SK-N-MC (cell line): ENCODE data around the gene FHAD1.

Experiments used
- EZH2 ChIP-seq: fragments of 200-600 bp; sonication (generic); IDR thresholded peaks from one replicate; pipeline ENCODE4 v1.6.1; 2017; ENCODE audit warnings: antibody characterized with exemption
- FOXP2 ChIP-seq: optimal IDR thresholded peaks from 2 replicates; pipeline ENCODE3; 2011; ENCODE audit warnings: mild to moderate bottlenecking, moderate library complexity; ENCODE audit not compliant: insufficient read depth; ENCODE audit errors: extremely low read length, control extremely low read depth
- POLR2AphosphoS5 ChIP-seq: IDR thresholded peaks from 2 replicates; pipeline ENCODE4 v1.6.1; 2012; ENCODE audit warnings: mild to moderate bottlenecking, low read depth, low read length, borderline replicate concordance

DNA sequence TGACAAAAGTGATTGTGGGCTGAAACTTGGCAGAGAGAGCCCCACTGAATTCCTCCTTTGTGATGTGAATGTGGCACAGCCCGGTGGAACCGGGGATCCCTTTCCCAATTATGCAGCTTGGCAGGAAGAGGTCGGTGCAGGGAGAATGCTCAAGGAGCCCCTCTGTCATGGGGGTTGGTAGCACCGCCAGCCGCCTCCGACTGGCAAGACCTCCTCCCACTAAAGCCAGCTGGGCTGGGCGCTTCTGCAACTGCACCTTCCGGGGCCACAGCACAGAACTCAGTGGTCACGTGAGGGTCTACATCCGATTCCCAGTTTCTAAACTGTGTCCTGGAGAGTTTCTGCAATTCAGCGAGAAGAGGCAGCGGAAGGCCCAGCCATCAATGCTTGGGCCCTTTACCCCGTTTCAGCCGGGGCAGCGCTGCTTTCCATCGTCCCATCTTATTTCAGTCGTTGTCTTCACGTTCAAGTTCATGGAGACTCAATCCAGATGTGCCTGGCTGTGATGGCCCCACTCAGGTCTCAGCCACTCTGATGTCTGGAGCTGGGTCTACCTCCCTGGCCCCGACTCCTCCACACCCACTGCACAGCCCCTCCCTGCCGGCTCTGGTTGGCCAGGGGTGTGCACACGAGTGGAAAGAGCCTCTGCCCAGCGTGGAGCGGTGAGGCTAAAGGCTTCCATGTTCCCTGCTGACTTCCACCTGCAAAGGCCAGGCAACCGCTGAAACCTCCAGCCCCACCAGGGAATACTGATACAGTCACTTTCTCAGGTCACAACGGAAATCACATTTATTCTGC lies 39.8 kb upstream of the FHAD1 start:
- TF ChIP-seq FOXP2 = no peak
- no peak for TF ChIP-seq EZH2
- TF ChIP-seq POLR2AphosphoS5 = no peak
